GM20000 (cell line): ENCODE results near the gene AFF1.
"Not testable (repeated sequence)": the region's sequence is repeated elsewhere in the genome, so short reads cannot be mapped to it uniquely, and the experiment has no call there.

Source experiments
- DNase-seq: peaks from one replicate; pipeline ENCODE4 v3.0.0; 2012; ENCODE audit warnings: low spot score
- TF ChIP-seq, protein P1 (sequence below): IDR thresholded peaks from 2 replicates; pipeline ENCODE4 v1.5.1; 2012; ENCODE audit warnings: mild to moderate bottlenecking, control low read depth; ENCODE audit errors: extremely low read depth, missing control alignments

The AFF1 gene

GRCh38 chr4:87011340-87012034 is 76.7 kb downstream of the AFF1 start:
- TF ChIP-seq, protein P1, sequence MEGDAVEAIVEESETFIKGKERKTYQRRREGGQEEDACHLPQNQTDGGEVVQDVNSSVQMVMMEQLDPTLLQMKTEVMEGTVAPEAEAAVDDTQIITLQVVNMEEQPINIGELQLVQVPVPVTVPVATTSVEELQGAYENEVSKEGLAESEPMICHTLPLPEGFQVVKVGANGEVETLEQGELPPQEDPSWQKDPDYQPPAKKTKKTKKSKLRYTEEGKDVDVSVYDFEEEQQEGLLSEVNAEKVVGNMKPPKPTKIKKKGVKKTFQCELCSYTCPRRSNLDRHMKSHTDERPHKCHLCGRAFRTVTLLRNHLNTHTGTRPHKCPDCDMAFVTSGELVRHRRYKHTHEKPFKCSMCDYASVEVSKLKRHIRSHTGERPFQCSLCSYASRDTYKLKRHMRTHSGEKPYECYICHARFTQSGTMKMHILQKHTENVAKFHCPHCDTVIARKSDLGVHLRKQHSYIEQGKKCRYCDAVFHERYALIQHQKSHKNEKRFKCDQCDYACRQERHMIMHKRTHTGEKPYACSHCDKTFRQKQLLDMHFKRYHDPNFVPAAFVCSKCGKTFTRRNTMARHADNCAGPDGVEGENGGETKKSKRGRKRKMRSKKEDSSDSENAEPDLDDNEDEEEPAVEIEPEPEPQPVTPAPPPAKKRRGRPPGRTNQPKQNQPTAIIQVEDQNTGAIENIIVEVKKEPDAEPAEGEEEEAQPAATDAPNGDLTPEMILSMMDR = no peak
- no peak for DNase-seq

- DNase-seq = no peak
Observed at GRCh38 chr4:87012265-87012953, 77.6 kb downstream of the AFF1 start.

DNA sequence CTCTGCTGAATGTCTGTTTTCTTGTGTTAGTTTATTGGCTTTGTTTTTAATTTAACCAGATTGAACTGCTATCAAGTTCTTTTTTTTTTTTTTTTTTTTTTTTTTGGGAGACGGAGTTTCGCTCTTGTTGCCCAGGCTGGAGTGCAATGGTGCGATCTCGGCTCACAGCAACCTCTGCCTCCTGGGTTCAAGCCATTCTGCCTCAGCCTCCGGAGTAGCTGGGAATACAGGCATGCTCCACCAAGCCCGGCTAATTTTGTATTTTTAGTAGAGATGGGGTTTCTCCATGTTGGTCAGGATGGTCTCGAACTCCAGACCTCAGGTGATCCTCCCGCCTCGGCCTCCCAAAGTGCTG is 78.1 kb downstream of the AFF1 start:
- DNase-seq = not testable (repeated sequence)

More at GRCh38 chr4:87012265-87012953, 77.6 kb downstream of the AFF1 start:
- TF ChIP-seq, protein P1 = no peak

DNA sequence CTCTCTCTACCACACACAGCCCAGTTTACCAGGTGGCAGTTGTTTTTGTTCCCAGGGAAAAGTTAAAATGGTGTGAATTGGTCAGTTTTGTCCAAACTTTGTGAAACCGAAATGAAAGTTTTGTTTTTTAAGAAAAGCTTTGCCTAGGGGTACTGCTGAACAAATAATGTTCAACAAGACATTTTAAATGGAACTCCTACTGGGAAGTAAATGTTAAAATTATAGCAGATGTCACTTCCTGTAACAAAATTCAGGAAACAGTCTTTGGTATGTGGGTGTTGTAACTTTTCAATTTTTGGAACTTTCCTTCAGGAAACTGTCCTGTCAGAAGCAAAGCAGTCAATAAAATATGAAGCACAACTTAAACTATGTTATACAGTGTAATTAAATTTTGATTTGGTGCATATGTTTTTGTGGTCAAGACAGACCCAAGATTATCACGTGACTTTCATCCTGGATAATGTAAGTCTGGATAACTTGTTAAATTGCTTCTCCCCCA is 79.5 kb downstream of the AFF1 start:
- TF ChIP-seq, protein P1 = no peak
- DNase-seq = no peak

GRCh38 chr4:87015416-87015815 is 80.6 kb downstream of the AFF1 start:
- TF ChIP-seq, protein P1 = no peak
- no peak for DNase-seq

- no peak for DNase-seq
Observed at GRCh38 chr4:87017580-87018342, 83.0 kb downstream of the AFF1 start.

DNA sequence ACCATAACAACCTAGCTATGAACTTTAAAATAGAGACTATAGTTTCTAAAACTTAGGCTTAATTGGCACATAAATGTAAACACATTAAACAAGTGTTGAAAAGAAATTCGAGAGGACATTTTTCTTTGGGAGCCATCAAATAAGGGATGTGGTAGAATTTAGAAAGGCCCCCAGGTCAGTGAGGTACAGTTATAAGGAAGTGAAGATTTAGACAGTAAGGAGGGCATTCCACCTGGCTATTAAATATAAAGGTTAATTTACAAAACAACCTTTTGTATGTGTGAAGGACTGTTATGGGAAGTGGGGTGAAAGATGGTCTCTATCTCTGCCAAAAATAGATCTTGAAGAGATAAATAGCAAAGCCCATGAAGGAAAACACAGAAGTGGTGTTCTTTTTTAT is 83.9 kb downstream of the AFF1 start:
- TF ChIP-seq, protein P1 = no peak
- DNase-seq = no peak

More at GRCh38 chr4:87017580-87018342, 83.0 kb downstream of the AFF1 start:
- TF ChIP-seq, protein P1 = no peak
